VCaP (cell line): Measurements from ENCODE around the gene IMPG1.

ENCODE experiments used
- H3K27ac ChIP-seq: fragments of 450-650 bp; 2 replicates; pipeline ENCODE4 v1.5.1; 2017
- TF ChIP-seq, protein P1 (sequence below): fragments of 450-650 bp; conservative IDR thresholded peaks from 2 replicates; pipeline ENCODE4 v1.5.1; 2017; ENCODE audit warnings: mild to moderate bottlenecking, moderate library complexity

IMPG1 gene

DNA sequence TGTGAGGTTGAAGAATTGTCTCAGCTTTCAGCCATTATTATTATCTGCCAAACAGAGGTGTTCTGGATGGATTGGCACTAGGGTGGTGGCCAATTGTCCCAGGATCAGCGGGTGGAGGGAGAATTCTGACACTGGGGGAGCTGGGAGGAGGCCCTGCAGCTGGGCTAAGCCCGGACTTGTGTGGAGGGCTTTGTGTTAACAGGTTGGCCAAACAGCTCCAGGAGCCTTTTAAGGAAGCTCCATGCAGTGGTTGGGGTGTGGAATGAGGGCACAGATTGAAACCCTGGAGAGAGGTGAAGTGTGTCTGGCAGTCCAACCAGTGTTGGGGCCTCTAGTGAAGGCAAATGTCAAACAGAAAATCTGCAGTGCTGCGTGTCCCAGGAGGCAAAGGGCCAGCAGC lies 135.8 kb downstream of the IMPG1 start:
- TF ChIP-seq, protein P1, sequence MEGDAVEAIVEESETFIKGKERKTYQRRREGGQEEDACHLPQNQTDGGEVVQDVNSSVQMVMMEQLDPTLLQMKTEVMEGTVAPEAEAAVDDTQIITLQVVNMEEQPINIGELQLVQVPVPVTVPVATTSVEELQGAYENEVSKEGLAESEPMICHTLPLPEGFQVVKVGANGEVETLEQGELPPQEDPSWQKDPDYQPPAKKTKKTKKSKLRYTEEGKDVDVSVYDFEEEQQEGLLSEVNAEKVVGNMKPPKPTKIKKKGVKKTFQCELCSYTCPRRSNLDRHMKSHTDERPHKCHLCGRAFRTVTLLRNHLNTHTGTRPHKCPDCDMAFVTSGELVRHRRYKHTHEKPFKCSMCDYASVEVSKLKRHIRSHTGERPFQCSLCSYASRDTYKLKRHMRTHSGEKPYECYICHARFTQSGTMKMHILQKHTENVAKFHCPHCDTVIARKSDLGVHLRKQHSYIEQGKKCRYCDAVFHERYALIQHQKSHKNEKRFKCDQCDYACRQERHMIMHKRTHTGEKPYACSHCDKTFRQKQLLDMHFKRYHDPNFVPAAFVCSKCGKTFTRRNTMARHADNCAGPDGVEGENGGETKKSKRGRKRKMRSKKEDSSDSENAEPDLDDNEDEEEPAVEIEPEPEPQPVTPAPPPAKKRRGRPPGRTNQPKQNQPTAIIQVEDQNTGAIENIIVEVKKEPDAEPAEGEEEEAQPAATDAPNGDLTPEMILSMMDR = no peak
- H3K27ac ChIP-seq = no peak overlapping the region

DNA sequence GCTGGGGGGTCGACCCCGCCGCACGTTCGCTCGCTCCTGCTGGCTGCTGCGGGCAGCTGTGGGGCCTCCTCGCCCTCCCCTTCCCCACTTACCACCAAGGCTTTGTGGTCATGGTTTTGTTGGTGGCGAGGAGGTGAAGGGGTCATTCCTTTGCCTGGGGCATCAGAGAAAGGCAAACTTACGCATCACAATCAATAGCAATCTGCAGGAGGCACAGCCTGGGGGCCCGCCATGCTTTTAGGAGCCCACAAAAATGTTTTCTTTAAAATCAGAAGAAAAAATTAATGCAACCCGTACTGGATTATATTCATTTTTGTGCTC lies 137.0 kb downstream of the IMPG1 start:
- TF ChIP-seq, protein P1 = no peak
- H3K27ac ChIP-seq = peak overlapping the region; percentile 77

DNA sequence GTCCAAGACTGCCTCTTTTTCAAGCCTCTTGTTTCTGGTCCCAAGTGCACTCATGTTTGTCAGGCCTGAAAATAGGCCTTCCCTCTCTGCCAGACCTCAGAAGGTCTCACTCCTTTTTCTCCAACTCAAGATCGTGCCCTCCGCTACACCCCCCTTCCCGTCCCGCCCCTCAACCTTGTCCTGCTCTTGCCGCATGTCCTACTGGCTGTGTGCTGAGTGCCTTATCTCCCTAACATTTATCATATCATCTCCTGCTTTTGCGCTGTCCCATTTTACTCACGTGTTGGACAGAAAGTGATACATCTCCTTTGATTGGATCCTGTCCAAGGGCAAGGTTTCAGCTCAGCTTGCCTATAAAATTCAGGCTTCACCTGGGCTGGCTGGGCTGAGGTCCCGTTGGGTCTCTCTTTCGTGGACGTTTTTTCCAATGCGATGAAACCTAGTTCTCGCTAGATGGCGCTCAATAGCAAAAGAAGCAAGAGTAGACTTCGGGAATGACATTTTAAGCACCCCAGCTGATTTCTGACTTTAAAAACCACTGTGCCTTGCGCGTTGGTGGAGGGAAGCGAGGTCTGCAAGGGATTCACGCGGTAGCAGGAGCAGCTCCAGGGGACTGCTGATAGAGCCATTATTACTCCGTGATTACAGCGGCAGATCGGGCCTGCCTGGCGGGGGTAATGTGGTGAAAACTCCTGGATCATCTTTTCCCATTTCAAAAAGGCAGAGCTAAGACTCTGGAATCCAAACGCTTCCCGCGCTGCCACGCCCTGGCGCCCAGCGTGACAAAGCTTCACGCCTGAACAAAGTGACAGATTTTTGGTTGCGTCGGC lies 137.6 kb downstream of the IMPG1 start:
- TF ChIP-seq, protein P1 = peak; percentile 79
- peak overlapping the region; percentile 77 for H3K27ac ChIP-seq

DNA sequence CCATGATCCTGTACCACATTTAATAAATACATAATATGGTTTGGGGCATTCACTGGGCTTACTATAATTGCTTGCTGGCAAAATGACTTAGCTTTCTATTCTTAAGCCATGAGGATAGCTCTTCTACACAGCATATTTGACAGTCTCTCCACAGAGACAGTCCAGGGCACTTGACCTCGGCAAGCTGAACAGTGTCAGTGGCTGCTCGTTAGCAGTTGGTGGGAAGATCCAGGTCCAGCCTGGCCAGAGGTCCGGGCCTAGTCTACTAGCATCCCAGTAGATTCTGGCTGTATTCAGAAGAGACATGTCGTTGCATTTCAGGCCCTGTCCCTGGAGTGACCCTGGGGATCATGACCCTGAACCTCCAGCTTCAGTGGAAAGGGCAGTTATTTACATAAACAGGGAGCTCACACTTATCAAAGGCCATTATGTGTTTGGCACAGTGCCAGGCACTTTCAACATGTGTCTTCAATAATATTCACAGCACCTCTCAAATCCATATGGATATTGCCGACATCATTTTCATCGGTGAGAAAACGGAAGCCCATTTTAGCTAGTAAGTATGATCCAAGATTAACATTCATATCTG lies 139.0 kb downstream of the IMPG1 start:
- TF ChIP-seq, protein P1 = no peak
- peak overlapping the region; percentile 77 for H3K27ac ChIP-seq

DNA sequence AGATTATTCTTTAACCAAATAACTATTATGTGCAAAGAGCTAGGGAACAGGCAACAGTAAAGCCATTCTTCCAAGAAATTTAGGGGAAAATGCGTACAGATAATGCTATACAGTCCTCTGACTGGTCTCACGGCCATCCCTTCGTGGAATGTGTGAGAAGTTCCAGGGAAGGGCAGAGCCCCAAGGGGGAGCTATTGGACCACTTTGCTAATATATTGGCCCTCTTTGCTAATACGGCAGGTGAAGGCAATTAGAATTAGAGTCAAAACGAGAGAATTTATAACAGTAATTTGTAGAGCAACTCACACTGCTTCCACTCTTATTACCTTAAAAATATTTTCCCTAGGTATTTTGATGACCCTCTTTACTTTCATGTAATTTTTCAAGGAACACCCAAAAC lies 140.4 kb downstream of the IMPG1 start:
- TF ChIP-seq, protein P1 = peak; percentile 37
- no peak overlapping the region for H3K27ac ChIP-seq

DNA sequence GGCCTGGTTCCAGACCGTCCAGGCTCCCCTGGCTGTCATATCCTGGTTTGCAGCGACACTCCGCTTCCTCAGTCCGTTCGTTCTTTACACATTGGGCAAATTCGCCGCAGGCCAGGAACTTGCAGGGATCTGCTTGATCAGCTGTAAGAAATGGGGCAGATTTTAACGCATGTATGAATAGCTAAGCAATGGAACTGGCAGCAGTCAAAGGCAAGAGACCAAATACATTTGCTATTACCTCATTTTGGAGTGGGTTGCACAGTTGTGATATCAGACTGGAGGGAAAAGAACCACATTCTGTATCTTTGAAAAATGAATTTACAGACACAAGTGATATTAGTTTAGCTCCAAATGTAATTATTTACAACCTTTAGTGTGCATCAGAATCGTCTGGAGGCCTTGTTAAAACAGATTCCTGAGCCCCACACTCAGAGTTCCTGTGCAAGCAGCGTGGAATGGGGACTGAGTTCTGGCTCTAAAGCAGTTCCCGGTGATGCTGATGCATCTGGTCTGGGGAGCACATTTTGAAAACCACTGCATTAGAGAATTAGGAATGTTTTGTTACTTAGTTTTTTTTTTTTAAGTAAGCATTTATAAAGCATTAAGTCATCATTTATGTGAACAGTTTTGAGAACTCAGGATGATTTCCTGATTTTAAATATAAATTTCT lies 141.3 kb downstream of the IMPG1 start:
- TF ChIP-seq, protein P1 = no peak
- H3K27ac ChIP-seq = no peak overlapping the region
